ENCODE data around the gene RFPL4AL1. TPM values are rescaled to one million over a fixed set of nuclear protein-coding genes. Genes with fewer than 3 reads are reported as not detected.

Gene RFPL4AL1
- total RNA-seq, 1 donor from 2014 or later, result not detected

DNA sequence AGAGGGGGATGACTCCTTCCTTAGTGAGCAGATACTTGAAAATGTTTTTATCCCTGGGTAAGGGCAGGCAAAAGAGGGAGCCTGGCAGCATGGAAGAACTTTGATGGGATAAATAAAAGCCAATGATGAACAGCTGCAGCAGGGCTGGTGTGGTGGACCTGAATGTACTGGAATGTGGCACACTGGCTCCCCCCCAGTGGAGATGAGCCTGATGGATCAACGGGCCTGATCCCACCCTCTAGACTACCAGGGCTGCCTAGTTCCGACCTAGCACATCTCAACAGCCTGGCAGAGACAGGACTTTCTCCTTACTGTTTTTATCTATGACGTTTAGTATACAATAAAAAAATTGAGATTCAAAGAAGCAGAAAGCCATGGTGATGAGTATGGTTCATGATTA, 42.4 kb downstream of the RFPL4AL1 start:
- Mint-ChIP-seq H3K4me3 (no peak overlapping the region), H3K27ac (no peak overlapping the region), H3K4me1 (no peaks in the 10 kb centered on the region), H3K27me3 (ENCODE audit: low read depth) (no peaks in the 10 kb centered on the region), H3K9me3 (peaks cover 76% of the 10 kb centered on the region), H3K36me3 (no peaks in the 10 kb centered on the region)
- TF ChIP-seq, protein P1, sequence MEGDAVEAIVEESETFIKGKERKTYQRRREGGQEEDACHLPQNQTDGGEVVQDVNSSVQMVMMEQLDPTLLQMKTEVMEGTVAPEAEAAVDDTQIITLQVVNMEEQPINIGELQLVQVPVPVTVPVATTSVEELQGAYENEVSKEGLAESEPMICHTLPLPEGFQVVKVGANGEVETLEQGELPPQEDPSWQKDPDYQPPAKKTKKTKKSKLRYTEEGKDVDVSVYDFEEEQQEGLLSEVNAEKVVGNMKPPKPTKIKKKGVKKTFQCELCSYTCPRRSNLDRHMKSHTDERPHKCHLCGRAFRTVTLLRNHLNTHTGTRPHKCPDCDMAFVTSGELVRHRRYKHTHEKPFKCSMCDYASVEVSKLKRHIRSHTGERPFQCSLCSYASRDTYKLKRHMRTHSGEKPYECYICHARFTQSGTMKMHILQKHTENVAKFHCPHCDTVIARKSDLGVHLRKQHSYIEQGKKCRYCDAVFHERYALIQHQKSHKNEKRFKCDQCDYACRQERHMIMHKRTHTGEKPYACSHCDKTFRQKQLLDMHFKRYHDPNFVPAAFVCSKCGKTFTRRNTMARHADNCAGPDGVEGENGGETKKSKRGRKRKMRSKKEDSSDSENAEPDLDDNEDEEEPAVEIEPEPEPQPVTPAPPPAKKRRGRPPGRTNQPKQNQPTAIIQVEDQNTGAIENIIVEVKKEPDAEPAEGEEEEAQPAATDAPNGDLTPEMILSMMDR (IDR thresholded peaks at IDR 0.05; ENCODE audit: unreplicated experiment), result no peak
- DNase-seq (ENCODE audit: low spot score in 2 of 2, unreplicated experiment in 2 of 2), result no peak

DNA sequence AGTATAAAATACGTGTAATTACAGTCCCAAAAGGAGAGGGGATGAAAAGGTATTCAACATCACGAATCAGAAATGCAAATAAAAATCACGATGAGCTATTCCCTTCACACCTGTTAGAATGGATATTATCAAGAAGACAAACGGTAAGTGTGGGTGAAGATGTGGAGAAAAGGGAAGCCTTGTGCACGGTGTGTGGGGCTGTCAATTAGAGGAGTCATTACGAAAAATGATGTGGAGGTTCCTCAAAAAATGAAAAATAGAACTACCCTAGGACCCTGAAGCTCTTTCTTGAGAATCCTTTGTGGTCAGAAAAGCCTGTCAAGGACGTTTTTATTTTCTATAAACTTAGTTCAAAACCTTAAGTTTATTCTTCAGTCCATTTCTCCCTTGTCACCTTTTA, 43.5 kb downstream of the RFPL4AL1 start:
- peaks cover 76% of the 10 kb centered on the region for H3K9me3 Mint-ChIP-seq
- H3K4me3 Mint-ChIP-seq, result no peak overlapping the region
- no peaks in the 10 kb centered on the region for H3K27me3 Mint-ChIP-seq (ENCODE audit: low read depth)
- H3K27ac Mint-ChIP-seq, result no peak overlapping the region
- H3K4me1 Mint-ChIP-seq, result no peaks in the 10 kb centered on the region
- no peaks in the 10 kb centered on the region for H3K36me3 Mint-ChIP-seq
- TF ChIP-seq, protein P1 (IDR thresholded peaks at IDR 0.05; ENCODE audit: unreplicated experiment), result no peak
- no peak for DNase-seq (ENCODE audit: low spot score in 2 of 2, unreplicated experiment in 2 of 2)

DNA sequence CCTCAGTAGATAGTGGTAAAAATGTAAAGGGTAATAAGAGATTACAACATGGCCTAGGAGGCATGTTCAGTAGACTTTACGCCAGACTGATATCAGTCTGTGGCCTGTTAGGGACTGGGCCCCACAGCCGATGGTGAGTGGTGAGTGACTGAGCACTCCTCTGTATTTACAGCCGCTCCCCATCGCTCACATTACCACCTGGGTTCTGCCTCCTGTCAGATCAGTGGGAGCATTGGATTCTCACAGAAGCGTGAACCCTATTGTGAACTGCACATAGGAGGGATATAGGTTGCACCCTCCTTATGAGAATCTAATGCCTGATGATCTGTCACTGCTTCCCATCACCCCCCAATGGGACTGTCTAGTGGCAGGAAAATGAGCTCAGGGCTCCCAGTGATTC, 45.0 kb downstream of the RFPL4AL1 start:
- Mint-ChIP-seq H3K4me3 (no peak overlapping the region), H3K4me1 (no peaks in the 10 kb centered on the region), H3K36me3 (no peaks in the 10 kb centered on the region), H3K27me3 (ENCODE audit: low read depth) (no peaks in the 10 kb centered on the region), H3K27ac (no peak overlapping the region), H3K9me3 (peaks cover 76% of the 10 kb centered on the region)
- TF ChIP-seq, protein P1 (IDR thresholded peaks at IDR 0.05; ENCODE audit: unreplicated experiment), result no peak
- no peak for DNase-seq (ENCODE audit: low spot score in 2 of 2, unreplicated experiment in 2 of 2)

DNA sequence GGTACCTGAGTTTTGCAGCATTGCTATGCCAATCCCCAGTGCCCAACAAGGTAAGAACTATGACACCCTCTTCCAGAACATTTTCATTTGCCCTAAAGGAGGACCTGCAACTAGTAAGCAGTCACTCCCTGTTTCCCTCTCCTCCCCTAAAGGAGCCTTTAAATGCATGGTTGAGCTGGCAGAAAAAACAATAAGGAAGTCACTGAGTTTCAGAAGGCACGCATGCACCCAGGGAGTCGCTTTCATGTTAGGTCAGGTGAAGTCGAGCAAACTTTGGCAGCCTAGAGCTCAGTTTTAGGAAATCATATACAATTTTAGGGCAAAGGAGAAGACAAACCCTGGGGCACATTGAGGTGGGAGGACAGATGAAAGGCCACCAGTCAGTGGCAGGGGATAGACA, 51.1 kb downstream of the RFPL4AL1 start:
- Mint-ChIP-seq H3K36me3 (peaks cover 4% of the 10 kb centered on the region), H3K4me1 (no peaks in the 10 kb centered on the region), H3K9me3 (peaks cover 53% of the 10 kb centered on the region), H3K27ac (no peak overlapping the region), H3K27me3 (ENCODE audit: low read depth) (no peaks in the 10 kb centered on the region), H3K4me3 (no peak overlapping the region)
- TF ChIP-seq, protein P1 (IDR thresholded peaks at IDR 0.05; ENCODE audit: unreplicated experiment), result no peak
- no peak for DNase-seq (ENCODE audit: low spot score in 2 of 2, unreplicated experiment in 2 of 2)

Other genes starting within 250 kb of the RFPL4AL1 start
- gene SBK2, start 232.0 kb upstream of the RFPL4AL1 start, total RNA-seq, result 0.33 to 0.97 TPM (median 0.56 TPM) in 3 replicates
- 0.25 TPM in 1 of 3 replicates, not detected in the others for gene SBK3, start 223.6 kb upstream of the RFPL4AL1 start, total RNA-seq
- gene ZNF579, start 188.3 kb upstream of the RFPL4AL1 start, total RNA-seq, result 35.0 to 35.2 TPM (median 35.1 TPM) in 3 replicates
- gene FIZ1, start 169.6 kb upstream of the RFPL4AL1 start, total RNA-seq, result 31.3 to 31.7 TPM (median 31.6 TPM) in 3 replicates
- gene ZNF524, start 168.8 kb upstream of the RFPL4AL1 start, total RNA-seq, result 5.3 to 7.4 TPM (median 5.7 TPM) in 3 replicates
- gene ZNF865, start 163.5 kb upstream of the RFPL4AL1 start, total RNA-seq, result 18.7 to 21.4 TPM (median 21.2 TPM) in 3 replicates
- gene ZNF784, start 144.6 kb upstream of the RFPL4AL1 start, total RNA-seq, result 12.8 to 13.7 TPM (median 12.9 TPM) in 3 replicates
- 49.6 to 53.9 TPM (median 50.9 TPM) in 3 replicates for gene ZNF580, start 128.1 kb upstream of the RFPL4AL1 start, total RNA-seq
- gene ZNF581, start 125.5 kb upstream of the RFPL4AL1 start, total RNA-seq, result 42.6 to 47.0 TPM (median 46.9 TPM) in 3 replicates
- 20.8 to 24.0 TPM (median 23.6 TPM) in 3 replicates for gene CCDC106, start 120.9 kb upstream of the RFPL4AL1 start, total RNA-seq
- gene U2AF2, start 114.1 kb upstream of the RFPL4AL1 start, total RNA-seq, result 226 to 245 TPM (median 230 TPM) in 3 replicates
- 99.6 to 104 TPM (median 102 TPM) in 3 replicates for gene EPN1, start 93.9 kb upstream of the RFPL4AL1 start, total RNA-seq
- not detected in 3 replicates for gene NLRP9, start 30.7 kb upstream of the RFPL4AL1 start, total RNA-seq
- not detected in 3 replicates for gene RFPL4A, start 10.0 kb upstream of the RFPL4AL1 start, total RNA-seq
- gene NLRP11, start 62.9 kb downstream of the RFPL4AL1 start, total RNA-seq, result not detected in 3 replicates
- gene NLRP4, start 67.4 kb downstream of the RFPL4AL1 start, total RNA-seq, result not detected in 3 replicates
- gene NLRP13, start 163.2 kb downstream of the RFPL4AL1 start, total RNA-seq, result not detected in 3 replicates
- gene NLRP8, start 178.7 kb downstream of the RFPL4AL1 start, total RNA-seq, result not detected in 3 replicates
- gene NLRP5, start 217.7 kb downstream of the RFPL4AL1 start, total RNA-seq, result not detected in 3 replicates